Gastroesophageal sphincter (tissue), 4 donors: Measurements from ENCODE around the gene LIMS1. TPM values are rescaled to one million over a fixed set of nuclear protein-coding genes. Genes with fewer than 3 reads are reported as not detected.

Experiments used
- ATAC-seq: fragments of 150-250 bp; one replicate; pipeline ENCODE4 v1.9.1; 2016; ENCODE audit warnings: mild to moderate bottlenecking, moderate library complexity
- H3K27ac ChIP-seq, 4 donors: fragments of 200-600 bp; sonication (generic) in 3 of 4; 1 replicate in 3 of 4; 2 replicates in 1 of 4; pipeline ENCODE4 v1.5.1; 2016 to 2019
- H3K27me3 ChIP-seq: fragments of 200-600 bp; sonication (generic); one replicate; pipeline ENCODE4 v1.5.1; 2019
- H3K36me3 ChIP-seq, 2 donors: fragments of 200-600 bp; sonication (generic); one replicate each; pipeline ENCODE4 v1.5.1; 2019; ENCODE audit warnings: control low read depth in 1 of 2
- H3K4me1 ChIP-seq, 3 donors: fragments of 200-600 bp; sonication (generic); 1 replicate in 2 of 3; 2 replicates in 1 of 3; pipeline ENCODE4 v1.5.1; 2016 to 2019; ENCODE audit warnings: control low read depth in 2 of 3
- H3K4me3 ChIP-seq, 2 donors: fragments of 200-600 bp; sonication (generic); one replicate each; pipeline ENCODE4 v1.5.1; 2019; ENCODE audit warnings: mild to moderate bottlenecking in 1 of 2, moderate library complexity in 1 of 2
- H3K9me3 ChIP-seq, 3 donors: fragments of 200-600 bp; sonication (generic); one replicate each; pipeline ENCODE4 v1.5.1; 2017 to 2019; ENCODE audit warnings: control low read depth in 2 of 3
- EP300 ChIP-seq: sonication (generic); formaldehyde crosslinking; IDR thresholded peaks from one replicate; pipeline ENCODE4 v1.6.1; 2017; ENCODE audit warnings: antibody characterized with exemption, mild to moderate bottlenecking
- POLR2A ChIP-seq, 2 donors: fragments of 450-650 bp; IDR thresholded peaks; one replicate each; pipeline ENCODE4 v1.6.1; 2017; ENCODE audit warnings: antibody characterized with exemption in 2 of 2, mild to moderate bottlenecking in 2 of 2, moderate library complexity in 1 of 2
- POLR2AphosphoS5 ChIP-seq: sonication (generic); formaldehyde crosslinking; IDR thresholded peaks from one replicate; pipeline ENCODE4 v1.6.1; 2017; ENCODE audit warnings: antibody characterized with exemption
- WGBS, 2 donors: methylation state at CpG; one replicate each; pipeline ENCODE4 v1.1.5; 2018; ENCODE audit warnings: low coverage in 1 of 2; 5-methylcytosine and 5-hydroxymethylcytosine counted together
- total RNA-seq, 4 donors: library from RNA; depleted of rRNA; stranded (reverse); fragments of >200 nt; gene quantifications; one replicate each; pipeline ENCODE4 v1.1.0, GENCODE V29; 2016
- TF ChIP-seq, protein P1 (sequence below), 4 experiments: fragments of 200-600 bp in 2 of 4; fragments of 450-650 bp in 2 of 4; sonication (generic) in 1 of 4; IDR thresholded peaks; one replicate each; pipeline ENCODE4 v1.5.1; 2017 to 2019; ENCODE audit warnings: antibody characterized with exemption in 4 of 4, mild to moderate bottlenecking in 2 of 4, moderate library complexity in 2 of 4

Gene LIMS1
- total RNA-seq, 4 donors from 2014 or later, result 79.6 to 119 (median 116) TPM

DNA sequence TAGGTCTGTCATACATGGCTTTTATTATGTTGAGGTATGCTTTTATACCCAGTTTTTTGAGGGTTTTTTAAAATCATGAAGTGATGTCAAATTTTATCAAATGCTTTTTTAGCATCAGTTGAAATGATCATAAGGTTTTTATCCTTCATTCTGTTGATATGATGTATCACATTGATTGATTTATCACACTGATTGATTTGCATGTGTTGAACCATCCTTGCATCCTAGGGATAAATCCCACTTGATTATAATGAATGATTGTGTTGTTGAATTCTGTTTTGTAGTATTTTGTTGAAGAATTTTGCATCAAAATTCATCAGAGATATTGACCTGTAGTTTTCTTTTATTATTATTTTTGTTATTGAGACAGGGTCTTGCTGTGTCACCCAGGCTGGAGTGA lies 68.2 kb downstream of the LIMS1 start:
- ATAC-seq, result no peak
- Histone ChIP-seq H3K36me3 (no peaks in the 10 kb centered on the region), H3K27me3 (no peaks in the 10 kb centered on the region), H3K9me3 (no peaks in the 10 kb centered on the region), H3K4me3 (no peak overlapping the region), H3K4me1 (peaks cover 0 to 36% (median 0%) of the 10 kb centered on the region in 3 donors), H3K27ac (no peak overlapping the region)
- TF ChIP-seq POLR2A (IDR thresholded peaks at IDR 0.05) (no peak), POLR2AphosphoS5 (no peak), EP300 (no peak)
- TF ChIP-seq, protein P1, sequence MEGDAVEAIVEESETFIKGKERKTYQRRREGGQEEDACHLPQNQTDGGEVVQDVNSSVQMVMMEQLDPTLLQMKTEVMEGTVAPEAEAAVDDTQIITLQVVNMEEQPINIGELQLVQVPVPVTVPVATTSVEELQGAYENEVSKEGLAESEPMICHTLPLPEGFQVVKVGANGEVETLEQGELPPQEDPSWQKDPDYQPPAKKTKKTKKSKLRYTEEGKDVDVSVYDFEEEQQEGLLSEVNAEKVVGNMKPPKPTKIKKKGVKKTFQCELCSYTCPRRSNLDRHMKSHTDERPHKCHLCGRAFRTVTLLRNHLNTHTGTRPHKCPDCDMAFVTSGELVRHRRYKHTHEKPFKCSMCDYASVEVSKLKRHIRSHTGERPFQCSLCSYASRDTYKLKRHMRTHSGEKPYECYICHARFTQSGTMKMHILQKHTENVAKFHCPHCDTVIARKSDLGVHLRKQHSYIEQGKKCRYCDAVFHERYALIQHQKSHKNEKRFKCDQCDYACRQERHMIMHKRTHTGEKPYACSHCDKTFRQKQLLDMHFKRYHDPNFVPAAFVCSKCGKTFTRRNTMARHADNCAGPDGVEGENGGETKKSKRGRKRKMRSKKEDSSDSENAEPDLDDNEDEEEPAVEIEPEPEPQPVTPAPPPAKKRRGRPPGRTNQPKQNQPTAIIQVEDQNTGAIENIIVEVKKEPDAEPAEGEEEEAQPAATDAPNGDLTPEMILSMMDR (IDR thresholded peaks at IDR 0.05), result no peak

DNA sequence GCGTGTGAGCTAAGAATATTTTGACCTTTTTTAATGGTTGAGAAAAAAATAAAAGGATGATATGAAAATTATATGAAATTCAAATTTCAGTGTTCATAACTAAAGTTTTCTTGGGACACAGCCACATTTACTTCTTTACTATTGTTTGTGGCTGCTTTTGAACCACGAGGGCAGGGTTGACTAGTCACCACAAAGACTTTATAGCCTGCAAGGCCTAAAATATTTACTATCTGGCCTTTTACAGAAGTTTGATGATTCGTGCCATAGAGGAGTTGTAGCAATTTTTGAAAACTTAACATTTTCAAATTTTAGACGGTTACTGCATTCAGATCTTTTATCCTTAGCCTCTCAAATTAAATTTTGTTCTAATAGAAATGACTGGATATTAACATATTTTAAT lies 69.9 kb downstream of the LIMS1 start:
- no peak overlapping the region for H3K27ac ChIP-seq
- no peak for ATAC-seq
- no peak for TF ChIP-seq EP300
- TF ChIP-seq POLR2A (IDR thresholded peaks at IDR 0.05), result no peak
- no peak for TF ChIP-seq POLR2AphosphoS5
- TF ChIP-seq, protein P1 (IDR thresholded peaks at IDR 0.05), result no peak

DNA sequence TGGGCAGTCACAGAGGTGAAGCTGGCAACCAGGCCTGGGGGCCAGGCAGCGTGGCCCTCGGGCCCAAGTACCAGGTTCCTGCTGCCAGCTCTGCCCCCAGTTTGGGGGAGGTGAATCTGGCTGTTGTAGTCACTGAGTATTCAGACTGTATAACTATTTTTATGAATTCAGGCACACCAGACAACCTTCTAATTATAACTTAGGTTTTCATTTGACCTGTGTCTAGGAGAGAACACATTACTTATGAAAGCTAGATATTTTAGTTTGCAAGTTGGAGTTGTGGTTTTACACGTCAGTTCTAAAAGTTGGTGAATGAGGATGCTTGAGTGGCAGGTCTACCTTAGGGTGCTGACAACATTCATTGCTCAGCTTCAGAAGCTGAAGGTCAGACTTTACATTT lies 71.7 kb downstream of the LIMS1 start:
- Histone ChIP-seq H3K4me1 (peaks cover 0 to 40% (median 0%) of the 10 kb centered on the region in 3 donors), H3K36me3 (no peaks in the 10 kb centered on the region), H3K27me3 (no peaks in the 10 kb centered on the region), H3K9me3 (no peaks in the 10 kb centered on the region), H3K27ac (no peak overlapping the region), H3K4me3 (no peak overlapping the region)
- TF ChIP-seq EP300 (no peak), POLR2A (IDR thresholded peaks at IDR 0.05) (no peak), POLR2AphosphoS5 (no peak)
- TF ChIP-seq, protein P1 (IDR thresholded peaks at IDR 0.05), result no peak
- 44 to 92% methylated on average over 2 to 3 of the region's 3 CpGs for WGBS, 2 donors
- ATAC-seq, result no peak

More for the DNA sequence above, 69.9 kb downstream of the LIMS1 start:
- WGBS, 2 donors, result 44 to 56% methylated on average over 4 of the region's 4 CpGs
- Histone ChIP-seq H3K9me3 (no peaks in the 10 kb centered on the region), H3K4me1 (peaks cover 0 to 33% (median 0%) of the 10 kb centered on the region in 3 donors), H3K4me3 (no peak overlapping the region), H3K27me3 (no peaks in the 10 kb centered on the region), H3K36me3 (no peaks in the 10 kb centered on the region)

DNA sequence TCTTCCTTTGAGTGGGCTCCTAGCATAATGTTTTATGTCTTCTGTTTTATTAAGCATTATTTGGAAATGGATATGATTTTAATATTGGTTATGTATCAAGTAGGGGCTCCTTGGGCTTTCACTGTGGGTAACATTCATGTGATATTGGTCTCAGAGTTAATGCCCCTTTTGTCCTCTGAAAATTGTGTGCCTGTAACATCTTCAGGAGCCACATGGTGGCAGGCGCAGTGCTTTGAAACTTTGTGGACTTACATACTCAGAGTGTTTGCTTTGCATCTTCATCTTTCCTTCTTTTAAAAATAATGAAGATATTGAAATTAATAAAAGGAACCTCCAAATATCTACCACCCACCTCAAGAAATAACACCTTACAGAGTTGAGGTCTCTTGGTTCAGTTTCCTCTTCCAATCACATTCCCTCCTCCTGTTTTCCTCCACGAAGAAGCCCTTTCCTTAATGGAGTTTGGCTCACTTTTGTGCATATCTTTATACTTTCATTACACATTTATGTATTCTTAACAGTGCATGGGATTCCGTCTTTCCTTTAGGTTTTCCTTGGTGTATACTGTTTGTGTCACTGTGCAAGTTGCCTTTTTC lies 73.5 kb downstream of the LIMS1 start:
- Histone ChIP-seq H3K4me3 (no peak overlapping the region), H3K9me3 (no peaks in the 10 kb centered on the region), H3K27ac (no peak overlapping the region), H3K4me1 (peaks cover 0 to 49% (median 8%) of the 10 kb centered on the region in 3 donors), H3K36me3 (no peaks in the 10 kb centered on the region), H3K27me3 (no peaks in the 10 kb centered on the region)
- no peak for ATAC-seq
- 49 to 58% methylated on average over 2 to 3 of the region's 3 CpGs for WGBS, 2 donors
- TF ChIP-seq POLR2A (IDR thresholded peaks at IDR 0.05), result no peak
- TF ChIP-seq, protein P1 (IDR thresholded peaks at IDR 0.05), result peak; percentile 50 to 73 (median 68)

DNA sequence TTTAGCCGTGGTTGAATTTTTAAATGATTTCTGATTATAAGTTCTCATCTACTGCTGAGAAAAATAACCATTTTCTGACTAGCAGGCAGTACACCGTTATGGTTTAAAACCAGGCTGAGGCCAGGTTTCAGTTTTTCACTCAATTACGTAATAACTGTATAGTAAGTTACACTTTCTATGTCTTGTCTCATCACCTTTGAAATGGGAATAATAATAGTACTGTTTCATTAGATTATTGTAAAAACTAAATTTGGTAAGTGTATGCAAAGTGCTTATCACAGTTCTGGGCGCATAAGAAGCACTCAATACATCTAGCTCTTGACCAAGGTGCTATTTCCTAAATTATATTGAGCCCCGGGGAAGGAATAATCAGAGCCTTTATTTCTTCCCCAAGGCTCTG lies 76.8 kb downstream of the LIMS1 start:
- Histone ChIP-seq H3K4me3 (no peak overlapping the region), H3K9me3 (no peaks in the 10 kb centered on the region), H3K36me3 (no peaks in the 10 kb centered on the region), H3K4me1 (peaks cover 4 to 62% (median 8%) of the 10 kb centered on the region in 3 donors), H3K27me3 (no peaks in the 10 kb centered on the region), H3K27ac (no peak overlapping the region)
- no peak for ATAC-seq
- WGBS, 2 donors, result 75 to 81% methylated on average over 5 of the region's 5 CpGs
- no peak for TF ChIP-seq POLR2A (IDR thresholded peaks at IDR 0.05)
- TF ChIP-seq, protein P1 (IDR thresholded peaks at IDR 0.05), result no peak
